Testis (tissue), 3 donors: ENCODE data around the gene ATP10B. TPM values are rescaled to one million over a fixed set of nuclear protein-coding genes. Genes with fewer than 3 reads are reported as not detected.

Experiments
- DNase-seq: peaks from one replicate; pipeline ENCODE4 v3.0.0-alpha.2; 2019
- H3K27ac ChIP-seq, 2 donors: fragments of 200-600 bp; sonication (generic); one replicate each; pipeline ENCODE4 v1.5.1; 2019
- H3K27me3 ChIP-seq: fragments of 200-600 bp; sonication (generic); one replicate; pipeline ENCODE4 v1.5.1; 2019
- H3K36me3 ChIP-seq: fragments of 200-600 bp; sonication (generic); one replicate; pipeline ENCODE4 v1.5.1; 2017; ENCODE audit warnings: low read depth; ENCODE audit errors: missing control alignments
- H3K4me1 ChIP-seq: fragments of 200-600 bp; sonication (generic); one replicate; pipeline ENCODE4 v1.5.1; 2019
- H3K4me3 ChIP-seq, 2 donors: fragments of 200-600 bp; sonication (generic); one replicate each; pipeline ENCODE4 v1.5.1; 2017 to 2019
- H3K9me3 ChIP-seq: fragments of 200-600 bp; sonication (generic); one replicate; pipeline ENCODE4 v1.5.1; 2017
- CTCF ChIP-seq, 3 experiments: fragments of 450-650 bp in 2 of 3; fragments of 200-600 bp in 1 of 3; sonication (generic) in 1 of 3; IDR thresholded peaks; one replicate each; pipeline ENCODE4 v1.5.1; 2016 to 2019; ENCODE audit warnings: antibody characterized with exemption in 3 of 3, mild to moderate bottlenecking in 2 of 3, moderate library complexity in 1 of 3
- POLR2A ChIP-seq: fragments of 450-650 bp; IDR thresholded peaks from one replicate; pipeline ENCODE4 v1.6.1; 2017; ENCODE audit warnings: antibody characterized with exemption, mild to moderate bottlenecking, moderate library complexity
- WGBS, 2 donors: methylation state at CpG; one replicate each; pipeline ENCODE4 v1.1.5; 2018; 5-methylcytosine and 5-hydroxymethylcytosine counted together
- intact Hi-C: fragments of 100-400 bp; cut with DNase I; formaldehyde crosslinking; loops from one replicate; pipeline ENCODE4 v1.15.1; 2023; ENCODE audit warnings: low total_unique reads
- polyA plus RNA-seq: library from polyadenylated mRNA; stranded (reverse); fragments of 350-450 nt; fragmentation: Illumina TruSeq; extraction: RNeasy Lipid Tissue Mini Kit (QIAGEN cat#74804); gene quantifications from one replicate; pipeline ENCODE4 v1.2.3, GENCODE V29; 2014; ENCODE audit warnings: low read depth, low replicate concordance; ENCODE audit not compliant: insufficient read depth
- total RNA-seq, 2 donors: library from RNA; depleted of rRNA; stranded (reverse); fragments of >200 nt; gene quantifications; one replicate each; pipeline ENCODE4 v1.2.3, GENCODE V29; 2016

Gene ATP10B
- total and polyA plus RNA-seq, 3 donors from 2014 or later: 0.63 to 2.0 (median 1.9) TPM

GRCh38 chr5:160770718-160771117 lies 81.3 kb downstream of the ATP10B start:
- intact Hi-C loops: no loop called here
- Histone ChIP-seq H3K4me3 (no peak overlapping the region), H3K27me3 (no peaks in the 10 kb centered on the region), H3K27ac (no peak overlapping the region), H3K9me3 (no peaks in the 10 kb centered on the region), H3K36me3 (no peaks in the 10 kb centered on the region), H3K4me1 (no peaks in the 10 kb centered on the region)
- TF ChIP-seq CTCF (IDR thresholded peaks at IDR 0.05): no peak
- TF ChIP-seq POLR2A: no peak
- WGBS, 2 donors: 73 to 94% methylated on average over 3 of the region's 3 CpGs
- no peak for DNase-seq

- intact Hi-C loops: no loop called here
- Histone ChIP-seq H3K4me3 (no peak overlapping the region), H3K9me3 (no peaks in the 10 kb centered on the region), H3K27ac (no peak overlapping the region), H3K27me3 (no peaks in the 10 kb centered on the region), H3K36me3 (no peaks in the 10 kb centered on the region), H3K4me1 (no peaks in the 10 kb centered on the region)
- no peak for TF ChIP-seq CTCF (IDR thresholded peaks at IDR 0.05)
- TF ChIP-seq POLR2A: no peak
- WGBS, 2 donors: 95 to 98% methylated on average over 4 of the region's 4 CpGs
- no peak for DNase-seq
Observed at GRCh38 chr5:160769301-160769700, 82.7 kb downstream of the ATP10B start.

GRCh38 chr5:160767062-160767461 lies 84.9 kb downstream of the ATP10B start:
- no peak for TF ChIP-seq CTCF (IDR thresholded peaks at IDR 0.05)
- TF ChIP-seq POLR2A: no peak
- Histone ChIP-seq H3K4me1 (no peaks in the 10 kb centered on the region), H3K27me3 (no peaks in the 10 kb centered on the region), H3K27ac (no peak overlapping the region), H3K36me3 (no peaks in the 10 kb centered on the region), H3K4me3 (no peak overlapping the region), H3K9me3 (no peaks in the 10 kb centered on the region)
- 94 to 96% methylated on average over 4 of the region's 4 CpGs for WGBS, 2 donors
- intact Hi-C loops: no loop called here
- DNase-seq: no peak

GRCh38 chr5:160760008-160760407 lies 92.0 kb downstream of the ATP10B start:
- TF ChIP-seq POLR2A: no peak
- no peak for TF ChIP-seq CTCF (IDR thresholded peaks at IDR 0.05)
- intact Hi-C loops: no loop called here
- H3K36me3 ChIP-seq: no peaks in the 10 kb centered on the region
- 93 to 97% methylated on average over 3 of the region's 3 CpGs for WGBS, 2 donors
- H3K27ac ChIP-seq: no peak overlapping the region
- no peaks in the 10 kb centered on the region for H3K27me3 ChIP-seq
- H3K9me3 ChIP-seq: no peaks in the 10 kb centered on the region
- DNase-seq: no peak
- no peaks in the 10 kb centered on the region for H3K4me1 ChIP-seq
- no peak overlapping the region for H3K4me3 ChIP-seq

GRCh38 chr5:160757194-160757593 lies 94.8 kb downstream of the ATP10B start:
- H3K4me1 ChIP-seq: no peaks in the 10 kb centered on the region
- no peak overlapping the region for H3K4me3 ChIP-seq
- H3K27ac ChIP-seq: no peak overlapping the region
- intact Hi-C loops: no loop called here
- DNase-seq: no peak
- WGBS, 2 donors: 0 to 84% methylated on average over 1 of the region's 1 CpG
- no peaks in the 10 kb centered on the region for H3K9me3 ChIP-seq
- no peaks in the 10 kb centered on the region for H3K36me3 ChIP-seq
- TF ChIP-seq POLR2A (no peak), CTCF (IDR thresholded peaks at IDR 0.05) (no peak)
- no peaks in the 10 kb centered on the region for H3K27me3 ChIP-seq
